K562 (cell line): ENCODE data around the gene RNF223. TPM values are rescaled to one million over a fixed set of nuclear protein-coding genes. Genes with fewer than 3 reads are reported as not detected.

ENCODE experiments used
- ATAC-seq: fragments of 200-7000 bp; cut with Tn5 transposase; 3 replicates; pipeline ENCODE4 v1.9.1; 2020; ENCODE audit warnings: moderate library complexity
- BruUV-seq: library from RNA; stranded (reverse); fragments of 400-500 nt; replicated peaks from 2 replicates; lab custom pipeline; 2021; lab: Mats Ljungman, UMichigan
- CTCF ChIA-PET: fragments of 300-600 bp; formaldehyde crosslinking; extraction: SDS; loops from one replicate; lab custom pipeline; 2021; ENCODE audit warnings: low intra/inter-chr PET ratio; lab: Yijun Ruan, JAX
- POLR2A ChIA-PET: fragments of 300-600, 350-650 bp; sonication (Branson Sonifier 250); formaldehyde crosslinking; extraction: SDS; loops from one replicate; lab custom pipeline; 2021; ENCODE audit warnings: antibody characterized with exemption, inconsistent platforms; lab: Yijun Ruan, JAX
- DNase-seq, 4 experiments: peaks; one replicate each; pipeline versions ENCODE4 v3.0.0 to v3.0.0-alpha.2; 2011 to 2018; ENCODE audit warnings: low spot score in 3 of 4, mixed read lengths in 3 of 4; ENCODE audit errors: extremely low read depth in 1 of 4
- FAIRE-seq: peaks from 2 replicates; lab custom pipeline; 2011; peaks lifted over from hg19 to GRCh38; lab: Jason Lieb, UNC
- H2AFZ ChIP-seq: 2 replicates; pipeline ENCODE4 v1.6.0; 2011; ENCODE audit warnings: low read depth, low read length, control low read depth, inconsistent platforms
- H3K27ac ChIP-seq: fragments of 200-600 bp; 3 replicates; pipeline ENCODE4 v1.8.0; 2011; ENCODE audit warnings: low read depth, mild to moderate bottlenecking, control low read depth, inconsistent platforms, low read length, moderate library complexity, mixed read lengths; ENCODE audit errors: extremely low read depth
- H3K27me3 ChIP-seq, 2 experiments: fragments of 300-600 bp in 1 of 2; 2 replicates in 1 of 2; 3 replicates in 1 of 2; pipeline versions ENCODE4 v1.6.0 to v1.8.0; 2011; ENCODE audit warnings: inconsistent platforms in 2 of 2, low read length in 2 of 2, mild to moderate bottlenecking in 1 of 2, mixed read lengths in 1 of 2, moderate library complexity in 1 of 2; ENCODE audit not compliant: control insufficient read depth in 2 of 2, insufficient read depth in 2 of 2
- H3K36me3 ChIP-seq: fragments of 300-600 bp; 3 replicates; pipeline ENCODE4 v1.8.0; 2011; ENCODE audit warnings: mild to moderate bottlenecking, low read length, inconsistent platforms; ENCODE audit not compliant: control insufficient read depth, insufficient read depth
- H3K4me1 ChIP-seq, 2 experiments: fragments of 200-600 bp in 1 of 2; replicated peaks in 1 of 2; 2 replicates in 1 of 2; 3 replicates in 1 of 2; pipeline versions ENCODE4 v1.5.1 to v1.8.0; 2011; ENCODE audit warnings: inconsistent platforms in 2 of 2, low read length in 2 of 2, mild to moderate bottlenecking in 1 of 2, mixed read lengths in 1 of 2, moderate library complexity in 1 of 2; ENCODE audit not compliant: control insufficient read depth in 2 of 2, insufficient read depth in 2 of 2
- H3K4me2 ChIP-seq: 2 replicates; pipeline ENCODE4 v1.6.1; 2011; ENCODE audit warnings: low read length, control low read depth, inconsistent platforms, mixed read lengths; ENCODE audit not compliant: insufficient read depth
- H3K4me3 ChIP-seq: fragments of 200-600 bp; sonication (generic), shearing (Covaris generic); 2 replicates; pipeline ENCODE4 v1.5.1; 2016; ENCODE audit warnings: control low read depth, inconsistent platforms
- H3K79me2 ChIP-seq: fragments of 200-600 bp; 3 replicates; pipeline ENCODE4 v1.8.0; 2011; ENCODE audit warnings: low read length, inconsistent platforms; ENCODE audit not compliant: control insufficient read depth, insufficient read depth
- H3K9ac ChIP-seq, 2 experiments: 2 replicates each; pipeline versions ENCODE4 v1.6.0 to v1.6.1; 2011; ENCODE audit warnings: low read depth in 2 of 2, low read length in 2 of 2, control low read depth in 1 of 2, inconsistent platforms in 1 of 2, mild to moderate bottlenecking in 1 of 2, mixed read lengths in 1 of 2; ENCODE audit not compliant: insufficient read depth in 1 of 2
- H3K9me1 ChIP-seq: one replicate; pipeline ENCODE4 v1.6.0; 2011; ENCODE audit warnings: inconsistent platforms, mild to moderate bottlenecking, low read length, moderate library complexity; ENCODE audit not compliant: control insufficient read depth, insufficient read depth
- H3K9me3 ChIP-seq: replicated peaks from 2 replicates; pipeline ENCODE4 v1.5.1; 2011; ENCODE audit warnings: low read depth, low read length, inconsistent platforms; ENCODE audit not compliant: control insufficient read depth, insufficient read depth
- H4K20me1 ChIP-seq: replicated peaks from 2 replicates; pipeline ENCODE4 v1.6.1; 2011; ENCODE audit warnings: low read length, inconsistent platforms, mixed read lengths; ENCODE audit not compliant: control insufficient read depth, insufficient read depth
- SRSF3 ChIP-seq: fragments of 200-400 bp; formaldehyde crosslinking; IDR thresholded peaks from 2 replicates; pipeline ENCODE4 v1.6.1; 2016; ENCODE audit warnings: mild to moderate bottlenecking, low read length, moderate library complexity; ENCODE audit not compliant: insufficient read depth
- TFAP4 ChIP-seq: sonication (generic); formaldehyde crosslinking; IDR thresholded peaks from 2 replicates; pipeline ENCODE4 v1.8.0; 2022; ENCODE audit warnings: missing genetic modification reagents, mild to moderate bottlenecking, moderate library complexity, borderline replicate concordance
- WGBS: fragments of 100-300 bp; shearing (Covaris generic); methylation state at CpG from one replicate; pipeline ENCODE4 v1.1.6; 2016; ENCODE audit warnings: low coverage, mixed read lengths; ENCODE audit not compliant: insufficient coverage; ENCODE audit errors: missing lambda C conversion rate; 5-methylcytosine and 5-hydroxymethylcytosine counted together
- in situ Hi-C: fragments of 300-500 bp; cut with MboI; formaldehyde crosslinking; loops from 4 replicates; pipeline ENCODE4 v1.15.0; 2018; ENCODE audit warnings: inconsistent platforms, mixed read lengths
- intact Hi-C: fragments of 100-400 bp; cut with micrococcal nuclease; formaldehyde crosslinking; loops from 2 replicates; pipeline ENCODE4 v1.14.2; 2022
- polyA plus RNA-seq, 8 experiments: library from polyadenylated mRNA; depleted of rRNA in 4 of 8; stranded (reverse) in 5 of 8; unstranded in 3 of 8; fragments of >200 nt; fragmentation: Nextera tagmentation in 2 of 8; fragmentation: Illumina TruSeq in 1 of 8; extraction: Ambion mirVana in 2 of 8; extraction: Trizol in 1 of 8; gene quantifications; 2 replicates each; pipeline versions ENCODE4 v1.2.1 to v1.2.3, GENCODE V29; 2011 to 2014; ENCODE audit warnings: inconsistent platforms in 1 of 8, missing spikeins in 1 of 8
- total RNA-seq, 7 experiments: library from RNA; depleted of rRNA in 6 of 7; stranded (reverse); fragments of >200 nt in 6 of 7; fragmentation: Illumina TruSeq in 2 of 7; extraction: Trizol in 2 of 7; gene quantifications; 2 replicates each; pipeline versions ENCODE4 v1.2.1 to v1.2.3, GENCODE V29; 2011 to 2021; ENCODE audit warnings: low replicate concordance in 1 of 7

Gene RNF223
- total and polyA plus RNA-seq, 9 of the 15 experiments (the other 6 are each of a cell fraction or from before 2014, with no cell fraction given) = 0.04 to 0.32 TPM; not detected in 7

DNA sequence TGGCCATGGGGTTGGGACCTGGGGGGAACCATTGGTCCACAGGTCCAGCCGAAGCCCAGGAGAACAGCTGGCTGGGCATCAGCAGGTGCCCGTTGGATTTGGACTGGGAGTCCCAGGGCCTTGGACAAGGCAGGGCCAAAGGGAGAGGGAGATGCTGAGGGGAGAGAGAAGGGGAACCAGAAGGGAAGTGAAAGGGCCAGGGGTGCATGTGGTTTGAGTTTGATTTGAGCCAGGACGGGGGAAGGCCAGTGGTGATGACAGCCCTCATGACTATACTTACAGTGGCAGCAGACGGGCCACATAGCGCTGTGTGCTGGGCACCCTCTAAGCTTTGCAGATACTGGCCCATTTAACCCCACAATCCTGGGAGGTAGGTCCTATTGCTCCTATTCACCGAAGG, 35.4 kb downstream of the RNF223 start:
- peaks cover 22% of the 10 kb centered on the region for H4K20me1 ChIP-seq
- in situ Hi-C loops (no loop called here), intact Hi-C loops (no loop called here)
- POLR2A ChIA-PET = interaction anchor here (0.6 kb wide), 1 partner anchor 30 kb away, joined by 3 read pairs; no protein-coding TSS in a partner anchor
- ATAC-seq = no peak
- TF ChIP-seq SRSF3 (no peak), TFAP4 (0 out of 2 replicates have a peak, but pooled peaks have one; percentile 6)
- H3K79me2 ChIP-seq = no peaks in the 10 kb centered on the region; the same call in 2 of the 3 replicates
- H3K9me3 ChIP-seq = no peaks in the 10 kb centered on the region
- H3K4me1 ChIP-seq = peaks cover 8 to 89% of the 10 kb centered on the region in 2 experiments; a peak in 4 of 5 replicates
- 74% methylated on average over 6 of the region's 6 CpGs for WGBS
- H3K27me3 ChIP-seq = no peaks in the 10 kb centered on the region
- H3K9me1 ChIP-seq = no peaks in the 10 kb centered on the region
- FAIRE-seq = no peak
- no peak overlapping the region for H3K4me3 ChIP-seq
- no peak for DNase-seq
- CTCF ChIA-PET = no interaction called here
- no peak overlapping the region for H2AFZ ChIP-seq
- peaks cover 36% of the 10 kb centered on the region; the same call in 1 of the 3 replicates for H3K36me3 ChIP-seq
- BruUV-seq = no TSS peak
- no peak overlapping the region for H3K27ac ChIP-seq
- no peak overlapping the region for H3K4me2 ChIP-seq
- peak overlapping the region in 1 of 2 experiments; percentile 21; a peak in 2 of 4 replicates for H3K9ac ChIP-seq
